ENCODE data around the gene SSR4. TPM values are rescaled to one million over a fixed set of nuclear protein-coding genes. Genes with fewer than 3 reads are reported as not detected.
A peak's percentile ranks its signal among the peaks of the same experiment; 100 is the strongest.

Gene SSR4
- total and polyA plus RNA-seq, 2 of the 13 experiments (the other 11 are each of a cell fraction or from before 2014, with no cell fraction given) = 214 to 288 TPM

GRCh38 chrX:153780678-153781427 is 13.6 kb upstream of the SSR4 start, which contains the start of gene SRPK3:
Gene SRPK3, plus strand, starts transcription at chrX:153781041. Its CDS starts 46 bp downstream, at chrX:153781087.
- H2AFZ ChIP-seq (ENCODE audit: low read length) = no peak within 1 kb of the TSS
- no peaks in the 10 kb centered on the region for H3K79me2 ChIP-seq (ENCODE audit: insufficient read depth, low read length)
- ChIA-PET POLR2A (interaction anchor here (1.0 to 2.1 kb wide), 4 partner anchors 9 to 54 kb away, joined by 3 to 9 read pairs (median 4); partner anchors contain the start of genes IDH3G and SSR4), CTCF (ENCODE audit: low intra/inter-chr PET ratio, low total read pairs) (no interaction called here)
- H3K4me3 ChIP-seq (replicated peaks in 1 of 3; ENCODE audit: insufficient read depth in 1 of 3, low read depth in 2 of 3, low read length in 3 of 3) = peak within 1 kb of the TSS in 1 of 3 experiments; percentile 23; a peak in 1 of 6 replicates
- peak; percentile 38 for ATAC-seq
- FAIRE-seq = no peak
- in situ Hi-C loops (cut with HindIII; ENCODE audit: extremely low pct_ligation_motif_present, low pct_unique_long_range_greater_than_20kb) = no loop called here
- 0% methylated on average over 1 of the region's 52 CpGs for WGBS (ENCODE audit: low lambda C conversion rate)
- H3K9ac ChIP-seq (ENCODE audit: insufficient read depth, low read depth, low read length) = no peak within 1 kb of the TSS
- no peaks in the 10 kb centered on the region for H4K20me1 ChIP-seq (ENCODE audit: insufficient read depth, low read length)
- no peaks in the 10 kb centered on the region for H3K4me1 ChIP-seq (ENCODE audit: insufficient read depth, low read length)
- intact Hi-C loops (cut with micrococcal nuclease; ENCODE audit: unreplicated experiment) = no loop called here
- no peaks in the 10 kb centered on the region for H3K36me3 ChIP-seq (replicated peaks in 1 of 2; ENCODE audit: control insufficient read depth in 1 of 2, insufficient read depth in 2 of 2, low read length in 2 of 2)
- H3K27me3 ChIP-seq (ENCODE audit: control insufficient read depth in 1 of 2, insufficient read depth in 2 of 2, low read length in 2 of 2) = no peaks in the 10 kb centered on the region
- TF ChIP-seq ASH2L (IDR thresholded peaks at IDR 0.05; ENCODE audit: insufficient read length, low read depth, low read length) (no peak), HNRNPL (IDR thresholded peaks at IDR 0.05; ENCODE audit: low read depth, low read length) (0 out of 2 replicates have a peak, but pooled peaks have one; percentile 28), PTBP1 (IDR thresholded peaks at IDR 0.05; ENCODE audit: low read depth, low read length, poor library complexity, severe bottlenecking) (no peak), ZFY (CRISPR knock-in tag; IDR thresholded peaks at IDR 0.05) (0 out of 2 replicates have a peak, but pooled peaks have one; percentile 19)
- BruUV-seq (replicated peaks) = no TSS peak
- DNase-seq (ENCODE audit: low spot score) = no peak
- no peaks in the 10 kb centered on the region for H3K9me3 ChIP-seq (ENCODE audit: low read length)
- H3K4me2 ChIP-seq (ENCODE audit: low read depth, low read length) = peak within 1 kb of the TSS; percentile 42; the same call in 1 of the 2 replicates
- no peak within 1 kb of the TSS for H3K27ac ChIP-seq (ENCODE audit: extremely low read length, insufficient read depth, low read length)

- Histone ChIP-seq H3K27ac (ENCODE audit: extremely low read length, insufficient read depth, low read length) (no peak overlapping the region), H3K9me3 (ENCODE audit: low read length) (no peaks in the 10 kb centered on the region), H3K27me3 (ENCODE audit: control insufficient read depth in 1 of 2, insufficient read depth in 2 of 2, low read length in 2 of 2) (no peaks in the 10 kb centered on the region), H3K4me1 (ENCODE audit: insufficient read depth, low read length) (no peaks in the 10 kb centered on the region), H3K36me3 (replicated peaks in 1 of 2; ENCODE audit: control insufficient read depth in 1 of 2, insufficient read depth in 2 of 2, low read length in 2 of 2) (no peaks in the 10 kb centered on the region; a peak in 2 of 5 replicates), H3K4me3 (replicated peaks in 1 of 3; ENCODE audit: insufficient read depth in 1 of 3, low read depth in 2 of 3, low read length in 3 of 3) (no peak overlapping the region; a peak in 1 of 6 replicates), H2AFZ (ENCODE audit: low read length) (no peak overlapping the region), H3K4me2 (ENCODE audit: low read depth, low read length) (no peak overlapping the region), H3K9ac (ENCODE audit: insufficient read depth, low read depth, low read length) (no peak overlapping the region), H4K20me1 (ENCODE audit: insufficient read depth, low read length) (no peaks in the 10 kb centered on the region), H3K79me2 (ENCODE audit: insufficient read depth, low read length) (no peaks in the 10 kb centered on the region)
- peak; percentile 5 for ATAC-seq
- ChIA-PET CTCF (ENCODE audit: low intra/inter-chr PET ratio, low total read pairs) (no interaction called here), POLR2A (interaction anchor here (1.0 to 2.1 kb wide), 4 partner anchors 11 to 54 kb away, joined by 4 to 9 read pairs (median 4); partner anchors contain the start of genes IDH3G and SSR4)
- no TSS peak for BruUV-seq (replicated peaks)
- 80% methylated on average over 1 of the region's 24 CpGs for WGBS (ENCODE audit: low lambda C conversion rate)
- peak; percentile 84 for TF ChIP-seq AGO2 (optimal IDR thresholded peaks at IDR 0.05; ENCODE audit: low read depth, low read length)
- no peak for TF ChIP-seq RXRA (CRISPR knock-in tag; IDR thresholded peaks at IDR 0.05)
- TF ChIP-seq HNRNPL (IDR thresholded peaks at IDR 0.05; ENCODE audit: low read depth, low read length) = peak; percentile 7; the same call in 1 of the 2 replicates
- TF ChIP-seq MNT (IDR thresholded peaks at IDR 0.05) = peak; percentile 37; the same call in 1 of the 2 replicates
- DNase-seq (ENCODE audit: low spot score) = no peak
- in situ Hi-C loops (cut with HindIII; ENCODE audit: extremely low pct_ligation_motif_present, low pct_unique_long_range_greater_than_20kb) (no loop called here), intact Hi-C loops (cut with micrococcal nuclease; ENCODE audit: unreplicated experiment) (loop anchor here (2.0 kb wide), 1 partner anchor 17 kb away; the partner anchor contains the start of gene PLXNB3)
- FAIRE-seq = no peak
Measured at GRCh38 chrX:153781428-153782047, 12.9 kb upstream of the SSR4 start.
